NCI-H2107 treated with DMSO at 0.1 percent for 48 hours (cell line): Measurements from ENCODE around the gene GRK3.
"Not testable (repeated sequence)": the region's sequence is repeated elsewhere in the genome, so short reads cannot be mapped to it uniquely, and the experiment has no call there.

ENCODE experiments used
- DNase-seq: peaks from one replicate; lab custom pipeline; 2025; ENCODE audit not compliant: unreplicated experiment; lab: John Stamatoyannopoulos, UW

The GRK3 gene

DNA sequence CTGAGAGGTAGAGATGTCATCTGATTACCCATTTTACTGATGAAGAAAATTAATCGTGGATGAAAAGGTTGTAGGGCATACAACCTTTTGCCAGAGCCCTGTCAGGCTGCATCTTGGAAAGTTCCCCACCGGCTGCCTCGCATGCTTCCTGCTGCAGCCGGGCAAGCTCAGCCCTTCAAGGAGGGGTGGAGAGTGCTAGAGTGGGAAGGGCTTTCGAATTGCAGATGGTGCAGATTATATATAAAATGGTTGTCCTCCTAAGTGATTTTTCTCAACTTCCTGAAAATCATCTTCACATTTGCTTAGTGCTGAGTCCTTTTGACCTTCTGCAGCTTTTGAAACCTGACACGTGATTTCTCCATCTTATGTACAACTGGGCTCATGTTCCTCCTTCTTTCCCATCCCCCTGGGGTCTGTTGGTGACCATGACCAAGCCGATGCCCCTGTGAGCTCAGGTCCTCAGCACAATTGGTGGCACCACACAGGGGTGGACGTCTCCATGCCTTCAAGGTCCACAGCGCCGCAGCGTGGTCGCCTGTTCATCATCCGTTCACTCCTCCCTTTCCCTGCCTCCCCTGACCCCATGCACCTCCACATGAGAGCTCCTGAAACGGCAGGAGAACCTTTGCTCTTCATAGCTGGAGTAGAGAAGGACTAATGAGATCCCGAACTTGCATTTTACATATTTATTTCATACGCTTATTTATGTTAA is 129.9 kb downstream of the GRK3 start:
- DNase-seq = no peak

DNA sequence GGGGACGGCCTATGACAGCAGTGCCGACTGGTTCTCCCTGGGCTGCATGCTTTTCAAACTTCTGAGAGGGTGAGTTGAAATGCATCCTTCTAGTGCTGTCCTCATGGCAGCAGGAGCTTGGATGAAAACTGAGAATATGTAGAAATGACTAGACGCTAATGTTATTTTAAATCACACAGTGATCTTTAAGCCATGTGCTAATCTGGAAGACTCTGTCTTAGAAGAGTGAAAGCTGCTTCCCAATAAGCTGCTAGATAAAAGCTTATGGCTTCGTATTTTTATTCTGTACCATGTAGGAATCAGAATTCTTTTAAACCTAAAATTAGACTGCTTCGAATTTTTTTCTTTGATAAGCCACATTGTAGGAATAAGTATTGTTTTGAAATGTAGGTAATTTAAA is 130.7 kb downstream of the GRK3 start:
- DNase-seq = no peak

DNA sequence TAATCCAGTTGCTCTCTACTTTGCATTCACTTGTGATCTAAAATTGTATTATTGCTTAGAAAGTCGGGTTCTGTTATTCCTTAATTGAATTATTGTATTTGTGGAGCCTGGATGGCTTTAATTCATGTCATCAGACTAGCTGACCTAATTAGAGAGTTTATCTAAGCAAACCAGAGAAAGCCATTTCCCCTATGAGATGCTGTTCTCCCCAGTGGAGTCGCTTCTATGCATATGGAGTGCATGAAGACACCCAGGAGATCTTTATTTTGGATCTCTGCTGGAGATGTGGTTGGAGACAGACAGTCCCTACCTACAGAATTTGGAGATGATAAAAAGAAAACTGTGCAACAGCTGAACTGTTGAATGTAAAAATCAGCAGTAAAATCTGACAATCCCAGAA is 132.3 kb downstream of the GRK3 start:
- DNase-seq = no peak

DNA sequence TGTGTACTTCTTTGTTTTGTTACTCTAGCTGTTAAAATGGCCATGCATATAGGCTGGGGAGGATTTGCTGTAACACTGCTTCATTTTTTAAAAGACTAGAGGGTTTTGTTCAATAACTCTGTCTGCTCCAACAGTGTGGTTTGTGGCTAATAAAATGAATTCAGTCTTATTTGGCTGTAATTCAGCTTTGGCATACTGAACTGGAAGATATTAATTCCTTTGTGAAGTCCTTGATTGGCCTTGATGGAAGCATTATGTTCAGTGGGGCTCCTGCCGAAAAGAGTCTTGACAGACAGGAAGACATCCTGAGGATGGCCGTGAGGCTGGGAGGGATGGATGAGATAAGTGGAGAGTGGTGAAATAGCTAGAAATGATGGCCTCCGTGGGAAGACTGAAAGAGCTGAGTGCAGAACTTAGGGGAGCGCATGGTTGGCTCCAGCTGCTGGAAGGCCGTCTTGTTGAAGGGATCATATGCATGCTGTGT is 132.7 kb downstream of the GRK3 start:
- no peak for DNase-seq

- no peak for DNase-seq
These were observed 133.5 kb downstream of the GRK3 start for GRCh38 chr22:25697978-25698377.

DNA sequence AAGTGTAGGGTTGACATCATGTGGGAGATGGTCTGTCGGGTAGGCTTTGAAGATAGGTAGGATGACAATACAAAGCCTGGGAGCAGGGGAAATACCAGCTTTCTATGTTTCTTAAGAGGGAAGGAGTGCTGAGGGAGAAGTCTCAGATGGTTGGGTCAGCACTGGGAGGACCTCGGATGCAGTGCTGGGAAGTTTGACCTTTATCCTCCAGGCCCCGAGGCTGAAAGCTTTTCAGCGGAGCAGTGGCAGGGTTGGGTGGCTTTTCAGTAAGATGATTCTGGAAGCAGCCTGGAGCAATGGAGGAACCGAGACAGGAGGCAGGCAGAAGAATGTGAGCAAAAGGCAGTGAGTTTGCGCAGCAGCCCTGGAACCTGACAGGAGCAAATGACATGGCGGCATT is 134.0 kb downstream of the GRK3 start:
- no peak for DNase-seq

GRCh38 chr22:25698978-25699377 is 134.5 kb downstream of the GRK3 start:
- no peak for DNase-seq

GRCh38 chr22:25701056-25701780 is 136.7 kb downstream of the GRK3 start:
- no peak for DNase-seq

DNA sequence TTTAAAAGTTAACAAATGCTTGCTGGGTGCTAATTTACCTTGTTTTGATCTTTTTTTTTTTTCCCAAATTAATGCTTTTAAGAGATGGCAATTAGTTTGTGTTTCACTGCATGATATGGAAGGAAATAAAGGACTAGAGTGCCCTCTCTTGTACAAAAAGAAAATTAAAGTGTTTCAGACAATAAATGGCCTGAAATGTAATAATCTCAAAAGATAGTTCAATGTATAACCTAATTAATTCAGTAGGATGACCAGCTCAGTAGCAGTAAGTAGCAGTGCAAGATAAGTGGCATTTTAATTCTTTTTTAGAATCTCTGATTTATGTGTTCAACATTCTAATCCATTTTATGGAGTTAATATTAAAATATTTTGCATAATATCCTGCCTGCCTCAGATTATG is 137.6 kb downstream of the GRK3 start:
- DNase-seq = peak; percentile 5

- no peak for DNase-seq
These were observed 138.2 kb downstream of the GRK3 start for GRCh38 chr22:25702571-25703167.

DNA sequence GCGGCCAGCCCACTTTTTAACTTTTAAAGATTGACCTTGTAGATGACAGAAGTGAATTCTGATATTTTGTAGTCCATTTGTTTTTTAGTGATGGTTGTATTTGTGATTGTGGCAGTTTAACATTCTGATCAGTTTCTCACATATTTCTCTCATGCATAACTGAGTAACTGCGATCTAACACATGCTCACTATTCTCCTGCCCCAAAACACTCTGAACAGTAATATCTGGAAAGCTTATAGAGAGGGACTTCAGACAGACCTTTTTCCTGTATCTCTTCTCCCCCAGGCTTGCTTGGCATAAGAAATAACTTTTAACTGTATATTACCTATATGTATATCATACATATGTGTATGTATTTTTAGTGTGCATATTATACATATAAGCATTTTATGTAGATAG is 140.2 kb downstream of the GRK3 start:
- no peak for DNase-seq

DNA sequence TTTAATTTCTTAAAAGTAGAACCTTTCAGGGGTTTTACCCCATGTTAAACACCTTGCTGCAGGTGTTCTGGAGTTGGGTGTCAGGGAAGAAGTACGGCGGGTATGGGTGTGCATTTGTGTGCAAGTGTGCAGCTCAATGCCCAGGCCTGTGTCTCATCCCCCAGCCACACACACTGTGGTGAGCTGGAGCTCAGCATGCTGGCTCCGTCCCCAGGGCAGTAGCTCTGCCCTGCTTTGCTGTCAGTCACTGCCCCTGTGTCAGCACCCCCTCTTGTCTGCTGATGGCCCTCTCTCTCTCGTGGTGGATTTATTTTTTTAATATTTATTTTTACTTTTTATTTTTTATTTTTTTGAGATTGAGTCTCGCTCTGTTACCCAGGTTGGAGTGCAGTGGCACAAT is 141.7 kb downstream of the GRK3 start:
- DNase-seq = no peak

DNA sequence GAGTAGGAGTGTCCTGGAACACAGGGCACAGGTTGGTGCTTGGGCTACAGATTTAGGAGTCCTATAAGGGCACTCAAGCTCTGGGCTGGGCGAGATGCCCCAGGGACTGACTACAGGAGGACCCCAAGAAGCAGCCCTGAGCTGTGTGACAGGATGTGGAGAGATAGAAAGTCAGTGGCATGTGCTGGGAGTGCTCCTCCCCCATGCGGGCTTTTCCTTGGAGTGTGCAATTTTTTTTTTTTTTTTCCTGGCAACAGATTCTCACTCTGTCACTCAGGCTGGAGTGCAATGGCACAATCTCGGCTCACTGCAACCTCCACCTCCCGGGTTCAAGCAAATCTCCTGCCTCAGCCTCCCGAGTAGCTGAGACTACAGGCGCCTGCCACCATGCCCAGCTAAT is 144.0 kb downstream of the GRK3 start:
- DNase-seq = not testable (repeated sequence)

DNA sequence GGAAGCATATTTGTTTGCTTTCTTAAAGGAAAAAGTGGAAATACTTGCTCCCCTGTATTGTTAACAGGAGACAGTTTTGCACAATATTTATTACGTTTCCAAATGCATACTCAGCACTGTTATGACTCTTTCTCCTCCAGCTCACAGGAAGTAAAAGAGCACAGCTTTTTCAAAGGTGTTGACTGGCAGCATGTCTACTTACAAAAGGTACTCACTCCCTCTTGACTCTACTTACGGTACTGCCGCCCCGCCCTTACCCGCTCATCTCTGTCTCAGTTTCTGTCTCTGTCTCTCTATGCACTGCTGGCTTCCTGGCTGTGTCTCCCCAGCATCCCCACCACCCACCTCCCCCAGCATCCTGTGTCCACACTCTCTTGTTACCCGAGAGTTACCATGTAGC is 145.3 kb downstream of the GRK3 start:
- no peak for DNase-seq

GRCh38 chr22:25710501-25710900 is 146.0 kb downstream of the GRK3 start:
- DNase-seq = no peak

DNA sequence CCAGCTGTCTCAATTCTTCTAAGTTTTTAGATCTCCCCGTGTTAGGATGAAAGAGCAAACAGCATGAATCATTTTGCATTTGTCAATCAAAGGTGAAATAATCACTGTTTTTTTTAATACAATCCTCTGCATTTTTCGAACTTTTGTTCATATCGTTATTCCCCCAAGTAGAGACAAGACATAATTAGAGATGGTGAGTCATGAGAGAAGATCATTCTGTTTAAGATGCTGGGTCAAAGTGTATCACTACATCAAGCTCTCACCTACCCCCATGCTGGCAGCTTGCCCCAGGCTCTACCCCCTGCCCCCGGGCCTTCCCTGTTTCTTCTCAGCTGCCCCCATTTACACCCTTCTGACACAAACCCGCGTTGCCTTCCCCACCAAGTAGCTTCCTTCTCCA is 147.0 kb downstream of the GRK3 start:
- DNase-seq = no peak

- no peak for DNase-seq
These were observed 148.4 kb downstream of the GRK3 start for GRCh38 chr22:25712661-25713400.

- DNase-seq = no peak
These were observed 149.6 kb downstream of the GRK3 start for GRCh38 chr22:25714070-25714469.

DNA sequence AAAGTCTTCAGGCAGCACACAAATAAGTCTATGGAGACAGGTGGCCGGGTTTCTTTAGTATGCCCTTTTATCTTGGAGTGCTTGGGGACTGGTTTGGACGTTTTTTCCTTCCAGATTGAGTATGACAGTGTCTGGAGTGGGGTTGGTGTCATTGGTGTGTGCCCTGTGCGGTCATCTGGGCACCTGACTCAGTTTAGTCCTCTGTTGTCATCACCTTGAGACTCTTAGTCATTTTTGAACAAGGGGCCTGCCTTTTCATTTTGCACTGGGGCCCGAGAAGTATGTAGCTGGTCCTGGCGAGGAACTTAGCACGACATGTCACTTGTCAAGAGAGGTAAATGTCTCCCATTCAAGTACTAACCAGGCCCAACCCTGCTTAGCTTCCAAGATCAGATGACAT is 150.3 kb downstream of the GRK3 start:
- no peak for DNase-seq

- no peak for DNase-seq
These were observed 152.2 kb downstream of the GRK3 start for GRCh38 chr22:25716637-25717036.

DNA sequence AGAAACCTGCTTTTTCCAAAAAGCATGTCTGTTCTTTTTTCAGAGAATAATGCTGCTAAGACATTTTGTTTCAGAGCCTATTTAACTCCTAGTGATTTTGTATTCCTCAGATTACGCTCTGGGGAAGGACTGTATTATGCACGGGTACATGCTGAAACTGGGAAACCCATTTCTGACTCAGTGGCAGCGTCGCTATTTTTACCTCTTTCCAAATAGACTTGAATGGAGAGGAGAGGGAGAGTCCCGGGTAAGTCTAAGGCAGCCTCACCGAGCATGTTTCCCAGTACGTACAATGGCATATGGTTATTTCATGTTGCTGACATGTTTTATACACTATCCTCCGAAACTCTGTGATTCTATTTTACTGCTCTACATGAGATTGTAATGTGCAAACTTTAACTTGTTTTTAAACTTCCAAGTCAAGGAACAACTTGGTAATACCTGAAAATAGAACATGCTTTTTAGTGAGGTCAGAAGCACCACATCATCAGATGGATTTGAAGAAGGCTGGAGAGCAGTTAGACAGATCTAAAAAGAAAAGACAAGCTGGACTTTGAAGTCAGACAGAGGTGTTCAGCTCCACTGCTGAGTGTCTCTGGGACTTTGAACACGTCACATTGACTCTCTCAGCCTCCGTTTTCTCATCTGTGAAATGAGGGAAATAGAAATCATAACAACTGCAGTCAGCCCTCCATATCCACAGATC is 153.8 kb downstream of the GRK3 start:
- no peak for DNase-seq
